Measurements from ENCODE around the gene FNDC3B. TPM values are rescaled to one million over a fixed set of nuclear protein-coding genes. Genes with fewer than 3 reads are reported as not detected.

The FNDC3B gene
- total RNA-seq, 1 donor from 2014 or later, result 29.5 TPM

DNA sequence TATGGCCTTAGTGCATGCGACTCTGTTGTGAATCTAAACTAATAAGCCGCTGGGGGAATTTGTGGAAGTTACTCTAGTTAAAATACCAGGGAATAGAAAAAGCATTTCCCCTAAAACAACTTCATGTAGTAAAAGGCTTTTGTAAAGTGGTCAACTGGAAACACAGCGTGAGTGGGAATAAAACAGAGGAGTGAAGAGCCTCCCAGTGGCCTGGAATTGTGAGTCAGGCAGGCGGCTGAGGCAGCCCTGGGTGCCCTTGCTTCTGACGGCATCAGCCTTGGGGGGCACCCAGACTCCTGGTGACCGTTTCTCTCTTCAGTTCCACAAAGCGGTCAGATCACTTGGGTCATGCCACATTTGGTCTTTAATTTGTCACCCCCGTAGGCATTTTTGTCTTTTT lies 300.5 kb downstream of the FNDC3B start:
- H3K4me1 ChIP-seq, result no peaks in the 10 kb centered on the region
- no peak for DNase-seq (ENCODE audit: low spot score)
- Mint-ChIP-seq H3K27ac (no peak overlapping the region), H3K36me3 (peaks cover 21% of the 10 kb centered on the region), H3K9me3 (no peaks in the 10 kb centered on the region), H3K4me3 (no peak overlapping the region), H3K27me3 (ENCODE audit: insufficient read depth, low read depth) (peaks cover 2% of the 10 kb centered on the region), H3K4me1 (peaks cover 7% of the 10 kb centered on the region)
- H3K79me2 ChIP-seq (ENCODE audit: low read depth), result no peaks in the 10 kb centered on the region
- no peaks in the 10 kb centered on the region for H4K20me1 ChIP-seq (ENCODE audit: low read depth)
- no peaks in the 10 kb centered on the region for H3K36me3 ChIP-seq
- H3F3A ChIP-seq (ENCODE audit: low read depth), result no peaks in the 10 kb centered on the region
- H3K9me3 ChIP-seq (ENCODE audit: low read depth), result no peaks in the 10 kb centered on the region
- no peaks in the 10 kb centered on the region for H3K27me3 ChIP-seq
- no peak overlapping the region for H3K4me2 ChIP-seq
- no peak for TF ChIP-seq EZH2phosphoT487 (IDR thresholded peaks at IDR 0.05)
- TF ChIP-seq, protein P1, sequence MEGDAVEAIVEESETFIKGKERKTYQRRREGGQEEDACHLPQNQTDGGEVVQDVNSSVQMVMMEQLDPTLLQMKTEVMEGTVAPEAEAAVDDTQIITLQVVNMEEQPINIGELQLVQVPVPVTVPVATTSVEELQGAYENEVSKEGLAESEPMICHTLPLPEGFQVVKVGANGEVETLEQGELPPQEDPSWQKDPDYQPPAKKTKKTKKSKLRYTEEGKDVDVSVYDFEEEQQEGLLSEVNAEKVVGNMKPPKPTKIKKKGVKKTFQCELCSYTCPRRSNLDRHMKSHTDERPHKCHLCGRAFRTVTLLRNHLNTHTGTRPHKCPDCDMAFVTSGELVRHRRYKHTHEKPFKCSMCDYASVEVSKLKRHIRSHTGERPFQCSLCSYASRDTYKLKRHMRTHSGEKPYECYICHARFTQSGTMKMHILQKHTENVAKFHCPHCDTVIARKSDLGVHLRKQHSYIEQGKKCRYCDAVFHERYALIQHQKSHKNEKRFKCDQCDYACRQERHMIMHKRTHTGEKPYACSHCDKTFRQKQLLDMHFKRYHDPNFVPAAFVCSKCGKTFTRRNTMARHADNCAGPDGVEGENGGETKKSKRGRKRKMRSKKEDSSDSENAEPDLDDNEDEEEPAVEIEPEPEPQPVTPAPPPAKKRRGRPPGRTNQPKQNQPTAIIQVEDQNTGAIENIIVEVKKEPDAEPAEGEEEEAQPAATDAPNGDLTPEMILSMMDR (IDR thresholded peaks at IDR 0.05), result no peak
- no peak for TF ChIP-seq EZH2 (IDR thresholded peaks at IDR 0.05)
- no peak overlapping the region for H3K4me3 ChIP-seq
- no peak overlapping the region for H3K9ac ChIP-seq
- H3K27ac ChIP-seq, result peak overlapping the region; percentile 31
- no peak overlapping the region for H2AFZ ChIP-seq (replicated peaks)

DNA sequence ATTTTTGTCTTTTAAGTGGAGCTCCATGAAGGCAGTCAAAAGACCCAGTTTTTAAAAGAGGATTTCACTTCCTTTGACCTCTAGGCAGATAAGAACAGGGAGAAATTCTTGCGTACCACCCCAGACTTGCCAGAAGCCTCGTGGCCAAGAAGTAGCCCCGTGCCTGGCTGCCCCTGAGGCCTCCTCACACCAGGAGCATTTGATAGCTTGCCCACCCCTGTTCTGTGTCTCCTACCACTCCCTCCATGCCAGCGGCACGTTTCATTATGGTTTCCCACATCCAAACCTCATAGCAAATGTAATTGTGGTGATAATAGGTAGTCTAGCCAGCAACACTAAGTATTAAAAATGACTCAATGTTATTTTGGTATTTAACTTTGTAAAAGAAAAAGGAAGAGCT lies 301.2 kb downstream of the FNDC3B start:
- no peaks in the 10 kb centered on the region for H3K36me3 ChIP-seq
- H3K4me3 Mint-ChIP-seq, result no peak overlapping the region
- peaks cover 26% of the 10 kb centered on the region for H3K36me3 Mint-ChIP-seq
- no peak overlapping the region for H3K27ac ChIP-seq
- H3K4me2 ChIP-seq, result no peak overlapping the region
- H3K27ac Mint-ChIP-seq, result peak overlapping the region; percentile 60
- TF ChIP-seq EZH2phosphoT487 (IDR thresholded peaks at IDR 0.05) (no peak), EZH2 (IDR thresholded peaks at IDR 0.05) (no peak)
- TF ChIP-seq, protein P1 (IDR thresholded peaks at IDR 0.05), result no peak
- H3K9ac ChIP-seq, result no peak overlapping the region
- H3K27me3 ChIP-seq, result no peaks in the 10 kb centered on the region
- H3K9me3 Mint-ChIP-seq, result no peaks in the 10 kb centered on the region
- no peak overlapping the region for H3K4me3 ChIP-seq
- no peaks in the 10 kb centered on the region for H4K20me1 ChIP-seq (ENCODE audit: low read depth)
- H3K27me3 Mint-ChIP-seq (ENCODE audit: insufficient read depth, low read depth), result peaks cover 2% of the 10 kb centered on the region
- H3F3A ChIP-seq (ENCODE audit: low read depth), result no peaks in the 10 kb centered on the region
- no peaks in the 10 kb centered on the region for H3K4me1 ChIP-seq
- H2AFZ ChIP-seq (replicated peaks), result no peak overlapping the region
- H3K79me2 ChIP-seq (ENCODE audit: low read depth), result no peaks in the 10 kb centered on the region
- no peak for DNase-seq (ENCODE audit: low spot score)
- peaks cover 7% of the 10 kb centered on the region for H3K4me1 Mint-ChIP-seq
- no peaks in the 10 kb centered on the region for H3K9me3 ChIP-seq (ENCODE audit: low read depth)

DNA sequence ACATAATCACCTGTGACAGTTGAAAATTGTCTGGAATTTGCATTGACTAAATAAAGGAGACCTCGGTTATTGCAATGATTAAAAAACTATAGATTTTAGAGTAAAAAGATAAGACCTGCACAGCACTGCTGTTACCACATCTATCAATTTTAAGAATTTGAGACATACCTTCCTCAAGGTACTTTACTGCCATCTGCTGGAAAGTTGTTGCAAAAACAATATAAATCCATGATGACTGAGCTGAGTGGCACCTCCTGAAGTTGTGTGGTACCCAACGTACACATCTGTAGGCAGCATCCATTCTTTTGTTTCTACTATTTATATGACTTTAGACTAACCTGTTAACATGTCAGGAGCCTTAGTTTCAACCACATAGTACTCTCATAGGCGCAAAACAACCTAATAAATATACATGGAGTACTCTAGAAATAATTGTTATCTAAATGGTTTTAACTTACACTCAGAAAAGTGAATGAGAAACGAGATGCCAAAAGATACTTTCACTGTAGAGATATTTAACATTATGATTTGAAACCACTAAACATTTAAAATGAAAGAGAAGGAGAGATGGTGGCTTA lies 302.2 kb downstream of the FNDC3B start:
- DNase-seq (ENCODE audit: low spot score), result peak; percentile 69
- Mint-ChIP-seq H3K9me3 (no peaks in the 10 kb centered on the region), H3K36me3 (peaks cover 26% of the 10 kb centered on the region), H3K4me3 (no peak overlapping the region), H3K4me1 (peaks cover 7% of the 10 kb centered on the region), H3K27ac (no peak overlapping the region), H3K27me3 (ENCODE audit: insufficient read depth, low read depth) (peaks cover 2% of the 10 kb centered on the region)
- Histone ChIP-seq H3K27me3 (no peaks in the 10 kb centered on the region), H3K4me2 (no peak overlapping the region), H3K79me2 (ENCODE audit: low read depth) (no peaks in the 10 kb centered on the region), H4K20me1 (ENCODE audit: low read depth) (no peaks in the 10 kb centered on the region), H3F3A (ENCODE audit: low read depth) (no peaks in the 10 kb centered on the region), H3K9ac (no peak overlapping the region), H3K36me3 (no peaks in the 10 kb centered on the region), H3K9me3 (ENCODE audit: low read depth) (no peaks in the 10 kb centered on the region), H3K4me3 (no peak overlapping the region), H3K4me1 (no peaks in the 10 kb centered on the region), H2AFZ (replicated peaks) (no peak overlapping the region), H3K27ac (no peak overlapping the region)
- TF ChIP-seq EZH2 (IDR thresholded peaks at IDR 0.05) (no peak), EZH2phosphoT487 (IDR thresholded peaks at IDR 0.05) (no peak)
- TF ChIP-seq, protein P1 (IDR thresholded peaks at IDR 0.05), result peak; percentile 72

Data from neural progenitor cell (in vitro differentiated cells).